K562 (cell line): ENCODE results near the gene TLR3. TPM values are rescaled to one million over a fixed set of nuclear protein-coding genes. Genes with fewer than 3 reads are reported as not detected.

Experiments used
- ATAC-seq: fragments of 200-7000 bp; cut with Tn5 transposase; 3 replicates; pipeline ENCODE4 v1.9.1; 2020; ENCODE audit warnings: moderate library complexity
- BruUV-seq: library from RNA; stranded (reverse); fragments of 400-500 nt; replicated peaks from 2 replicates; lab custom pipeline; 2021; lab: Mats Ljungman, UMichigan
- CTCF ChIA-PET: fragments of 300-600 bp; formaldehyde crosslinking; extraction: SDS; loops from one replicate; lab custom pipeline; 2021; ENCODE audit warnings: low intra/inter-chr PET ratio; lab: Yijun Ruan, JAX
- POLR2A ChIA-PET: fragments of 300-600, 350-650 bp; sonication (Branson Sonifier 250); formaldehyde crosslinking; extraction: SDS; loops from one replicate; lab custom pipeline; 2021; ENCODE audit warnings: antibody characterized with exemption, inconsistent platforms; lab: Yijun Ruan, JAX
- DNase-seq, 4 experiments: peaks; one replicate each; pipeline versions ENCODE4 v3.0.0 to v3.0.0-alpha.2; 2011 to 2018; ENCODE audit warnings: low spot score in 3 of 4, mixed read lengths in 3 of 4; ENCODE audit errors: extremely low read depth in 1 of 4
- FAIRE-seq: peaks from 2 replicates; lab custom pipeline; 2011; peaks lifted over from hg19 to GRCh38; lab: Jason Lieb, UNC
- H2AFZ ChIP-seq: 2 replicates; pipeline ENCODE4 v1.6.0; 2011; ENCODE audit warnings: low read depth, low read length, control low read depth, inconsistent platforms
- H3K27ac ChIP-seq: fragments of 200-600 bp; 3 replicates; pipeline ENCODE4 v1.8.0; 2011; ENCODE audit warnings: low read depth, mild to moderate bottlenecking, control low read depth, inconsistent platforms, low read length, moderate library complexity, mixed read lengths; ENCODE audit errors: extremely low read depth
- H3K27me3 ChIP-seq, 2 experiments: fragments of 300-600 bp in 1 of 2; 2 replicates in 1 of 2; 3 replicates in 1 of 2; pipeline versions ENCODE4 v1.6.0 to v1.8.0; 2011; ENCODE audit warnings: inconsistent platforms in 2 of 2, low read length in 2 of 2, mild to moderate bottlenecking in 1 of 2, mixed read lengths in 1 of 2, moderate library complexity in 1 of 2; ENCODE audit not compliant: control insufficient read depth in 2 of 2, insufficient read depth in 2 of 2
- H3K36me3 ChIP-seq: fragments of 300-600 bp; 3 replicates; pipeline ENCODE4 v1.8.0; 2011; ENCODE audit warnings: mild to moderate bottlenecking, low read length, inconsistent platforms; ENCODE audit not compliant: control insufficient read depth, insufficient read depth
- H3K4me1 ChIP-seq, 2 experiments: fragments of 200-600 bp in 1 of 2; replicated peaks in 1 of 2; 2 replicates in 1 of 2; 3 replicates in 1 of 2; pipeline versions ENCODE4 v1.5.1 to v1.8.0; 2011; ENCODE audit warnings: inconsistent platforms in 2 of 2, low read length in 2 of 2, mild to moderate bottlenecking in 1 of 2, mixed read lengths in 1 of 2, moderate library complexity in 1 of 2; ENCODE audit not compliant: control insufficient read depth in 2 of 2, insufficient read depth in 2 of 2
- H3K4me2 ChIP-seq: 2 replicates; pipeline ENCODE4 v1.6.1; 2011; ENCODE audit warnings: low read length, control low read depth, inconsistent platforms, mixed read lengths; ENCODE audit not compliant: insufficient read depth
- H3K4me3 ChIP-seq: fragments of 200-600 bp; sonication (generic), shearing (Covaris generic); 2 replicates; pipeline ENCODE4 v1.5.1; 2016; ENCODE audit warnings: control low read depth, inconsistent platforms
- H3K79me2 ChIP-seq: fragments of 200-600 bp; 3 replicates; pipeline ENCODE4 v1.8.0; 2011; ENCODE audit warnings: low read length, inconsistent platforms; ENCODE audit not compliant: control insufficient read depth, insufficient read depth
- H3K9ac ChIP-seq, 2 experiments: 2 replicates each; pipeline versions ENCODE4 v1.6.0 to v1.6.1; 2011; ENCODE audit warnings: low read depth in 2 of 2, low read length in 2 of 2, control low read depth in 1 of 2, inconsistent platforms in 1 of 2, mild to moderate bottlenecking in 1 of 2, mixed read lengths in 1 of 2; ENCODE audit not compliant: insufficient read depth in 1 of 2
- H3K9me1 ChIP-seq: one replicate; pipeline ENCODE4 v1.6.0; 2011; ENCODE audit warnings: inconsistent platforms, mild to moderate bottlenecking, low read length, moderate library complexity; ENCODE audit not compliant: control insufficient read depth, insufficient read depth
- H3K9me3 ChIP-seq: replicated peaks from 2 replicates; pipeline ENCODE4 v1.5.1; 2011; ENCODE audit warnings: low read depth, low read length, inconsistent platforms; ENCODE audit not compliant: control insufficient read depth, insufficient read depth
- H4K20me1 ChIP-seq: replicated peaks from 2 replicates; pipeline ENCODE4 v1.6.1; 2011; ENCODE audit warnings: low read length, inconsistent platforms, mixed read lengths; ENCODE audit not compliant: control insufficient read depth, insufficient read depth
- ADNP ChIP-seq: fragments of 200-800 bp; sonication (Bioruptor generic); IDR thresholded peaks from 2 replicates; pipeline ENCODE4 v1.6.1; 2016; ENCODE audit warnings: missing genetic modification characterization, missing compliant biosample characterization
- CBX3 ChIP-seq, 2 experiments: IDR thresholded peaks; 1 replicate in 1 of 2; 2 replicates in 1 of 2; pipeline ENCODE4 v1.6.1; 2012; ENCODE audit warnings: inconsistent platforms in 2 of 2, low read length in 2 of 2, borderline replicate concordance in 1 of 2, control low read depth in 1 of 2
- CTBP1 ChIP-seq: fragments of 450-650 bp; IDR thresholded peaks from 2 replicates; pipeline ENCODE4 v1.6.1; 2016; ENCODE audit warnings: borderline replicate concordance
- HDAC8 ChIP-seq: fragments of 450-650 bp; IDR thresholded peaks from 2 replicates; pipeline ENCODE4 v1.6.1; 2016; ENCODE audit warnings: mild to moderate bottlenecking, missing genetic modification characterization, moderate library complexity, missing compliant biosample characterization
- MIER1 ChIP-seq: fragments of 450-650 bp; IDR thresholded peaks from 2 replicates; pipeline ENCODE4 v1.6.1; 2016; ENCODE audit warnings: antibody characterized with exemption, mild to moderate bottlenecking, low read depth
- NFRKB ChIP-seq: fragments of 450-650 bp; IDR thresholded peaks from 2 replicates; pipeline ENCODE4 v1.6.1; 2016; ENCODE audit warnings: low read depth
- PHB ChIP-seq: fragments of 250-450 bp; sonication (Bioruptor Pico); IDR thresholded peaks from 2 replicates; pipeline ENCODE4 v1.5.0; 2021
- SNAPC5 ChIP-seq: fragments of 250-450 bp; sonication (Bioruptor Pico); IDR thresholded peaks from 2 replicates; pipeline ENCODE4 v1.8.0; 2021; ENCODE audit warnings: moderate library complexity, mild to moderate bottlenecking, inconsistent platforms
- ZFP30 ChIP-seq: fragments of 250-450 bp; sonication (Bioruptor Pico); IDR thresholded peaks from 2 replicates; pipeline ENCODE4 v1.8.0; 2022; ENCODE audit warnings: moderate library complexity, mild to moderate bottlenecking, inconsistent platforms, borderline replicate concordance
- ZNF212 ChIP-seq: fragments of 450-650 bp; formaldehyde crosslinking; IDR thresholded peaks from 2 replicates; pipeline ENCODE4 v1.4.0; 2020; ENCODE audit warnings: mild to moderate bottlenecking
- ZNF24 ChIP-seq: fragments of 450-650 bp; IDR thresholded peaks from 2 replicates; pipeline ENCODE4 v1.6.1; 2016
- ZNF282 ChIP-seq: sonication (generic); formaldehyde crosslinking; IDR thresholded peaks from 2 replicates; pipeline ENCODE4 v1.8.1; 2023; ENCODE audit warnings: missing genetic modification reagents
- ZNF41 ChIP-seq: fragments of 250-450 bp; sonication (Bioruptor Pico); conservative IDR thresholded peaks from 2 replicates; pipeline ENCODE4 v1.4.0; 2020; ENCODE audit warnings: mild to moderate bottlenecking
- ZNF707 ChIP-seq: fragments of 250-450 bp; sonication (Bioruptor Pico); conservative IDR thresholded peaks from 2 replicates; pipeline ENCODE4 v1.8.0; 2022; ENCODE audit warnings: inconsistent platforms, mild to moderate bottlenecking, moderate library complexity
- ZNF780A ChIP-seq: fragments of 250-450 bp; sonication (Bioruptor Pico); IDR thresholded peaks from 2 replicates; pipeline ENCODE4 v1.5.0; 2021; ENCODE audit warnings: mild to moderate bottlenecking
- WGBS: fragments of 100-300 bp; shearing (Covaris generic); methylation state at CpG from one replicate; pipeline ENCODE4 v1.1.6; 2016; ENCODE audit warnings: low coverage, mixed read lengths; ENCODE audit not compliant: insufficient coverage; ENCODE audit errors: missing lambda C conversion rate; 5-methylcytosine and 5-hydroxymethylcytosine counted together
- in situ Hi-C: fragments of 300-500 bp; cut with MboI; formaldehyde crosslinking; loops from 4 replicates; pipeline ENCODE4 v1.15.0; 2018; ENCODE audit warnings: inconsistent platforms, mixed read lengths
- intact Hi-C: fragments of 100-400 bp; cut with micrococcal nuclease; formaldehyde crosslinking; loops from 2 replicates; pipeline ENCODE4 v1.14.2; 2022
- polyA plus RNA-seq, 8 experiments: library from polyadenylated mRNA; depleted of rRNA in 4 of 8; stranded (reverse) in 5 of 8; unstranded in 3 of 8; fragments of >200 nt; fragmentation: Nextera tagmentation in 2 of 8; fragmentation: Illumina TruSeq in 1 of 8; extraction: Ambion mirVana in 2 of 8; extraction: Trizol in 1 of 8; gene quantifications; 2 replicates each; pipeline versions ENCODE4 v1.2.1 to v1.2.3, GENCODE V29; 2011 to 2014; ENCODE audit warnings: inconsistent platforms in 1 of 8, missing spikeins in 1 of 8
- total RNA-seq, 7 experiments: library from RNA; depleted of rRNA in 6 of 7; stranded (reverse); fragments of >200 nt in 6 of 7; fragmentation: Illumina TruSeq in 2 of 7; extraction: Trizol in 2 of 7; gene quantifications; 2 replicates each; pipeline versions ENCODE4 v1.2.1 to v1.2.3, GENCODE V29; 2011 to 2021; ENCODE audit warnings: low replicate concordance in 1 of 7
- TF ChIP-seq, protein P1 (sequence below), 2 experiments: IDR thresholded peaks; 2 replicates each; pipeline ENCODE4 v1.6.1; 2012; ENCODE audit warnings: improper control_type of control experiment in 2 of 2, low read depth in 2 of 2, low read length in 2 of 2, borderline replicate concordance in 1 of 2

Gene TLR3
- total and polyA plus RNA-seq, 9 of the 15 experiments (the other 6 are each of a cell fraction or from before 2014, with no cell fraction given) = 0.01 TPM; not detected in 8

GRCh38 chr4:186032259-186032658, 36.7 kb upstream of the TLR3 start:
- Histone ChIP-seq H4K20me1 (no peaks in the 10 kb centered on the region), H3K27me3 (peaks cover 2 to 14% of the 10 kb centered on the region in 2 experiments; a peak in 3 of 5 replicates), H3K27ac (no peak overlapping the region), H3K9me3 (no peaks in the 10 kb centered on the region; the same call in 1 of the 2 replicates), H3K36me3 (no peaks in the 10 kb centered on the region), H2AFZ (no peak overlapping the region), H3K9me1 (no peaks in the 10 kb centered on the region), H3K9ac (no peak overlapping the region), H3K4me3 (no peak overlapping the region), H3K79me2 (no peaks in the 10 kb centered on the region), H3K4me2 (no peak overlapping the region), H3K4me1 (no peaks in the 10 kb centered on the region)
- POLR2A ChIA-PET = no interaction called here
- DNase-seq = no peak
- CTCF ChIA-PET = no interaction called here
- in situ Hi-C loops = loop anchor here (25.0 kb wide), 1 partner anchor 995 kb away; no protein-coding TSS in a partner anchor
- intact Hi-C loops = no loop called here
- FAIRE-seq = no peak
- 0% methylated on average over 1 of the region's 1 CpG for WGBS
- no peak for TF ChIP-seq ADNP
- no peak for TF ChIP-seq SNAPC5 (CRISPR knock-in tag)
- TF ChIP-seq ZNF24 = no peak
- TF ChIP-seq ZNF282 (CRISPR knock-in tag) = no peak
- TF ChIP-seq ZNF41 (CRISPR knock-in tag) = no peak
- TF ChIP-seq PHB (CRISPR knock-in tag) = no peak
- TF ChIP-seq ZNF212 (CRISPR knock-in tag) = no peak
- no peak for TF ChIP-seq CBX3 (IDR thresholded peaks at IDR 0.05; ENCODE audit: borderline replicate concordance in 1 of 2, low read length in 2 of 2)
- TF ChIP-seq MIER1 = no peak
- TF ChIP-seq HDAC8 (tag) = no peak
- TF ChIP-seq NFRKB = no peak
- TF ChIP-seq CTBP1 = no peak
- TF ChIP-seq ZNF707 (CRISPR knock-in tag) = no peak
- TF ChIP-seq ZFP30 (CRISPR knock-in tag) = no peak
- TF ChIP-seq ZNF780A (CRISPR knock-in tag) = no peak
- TF ChIP-seq, protein P1, sequence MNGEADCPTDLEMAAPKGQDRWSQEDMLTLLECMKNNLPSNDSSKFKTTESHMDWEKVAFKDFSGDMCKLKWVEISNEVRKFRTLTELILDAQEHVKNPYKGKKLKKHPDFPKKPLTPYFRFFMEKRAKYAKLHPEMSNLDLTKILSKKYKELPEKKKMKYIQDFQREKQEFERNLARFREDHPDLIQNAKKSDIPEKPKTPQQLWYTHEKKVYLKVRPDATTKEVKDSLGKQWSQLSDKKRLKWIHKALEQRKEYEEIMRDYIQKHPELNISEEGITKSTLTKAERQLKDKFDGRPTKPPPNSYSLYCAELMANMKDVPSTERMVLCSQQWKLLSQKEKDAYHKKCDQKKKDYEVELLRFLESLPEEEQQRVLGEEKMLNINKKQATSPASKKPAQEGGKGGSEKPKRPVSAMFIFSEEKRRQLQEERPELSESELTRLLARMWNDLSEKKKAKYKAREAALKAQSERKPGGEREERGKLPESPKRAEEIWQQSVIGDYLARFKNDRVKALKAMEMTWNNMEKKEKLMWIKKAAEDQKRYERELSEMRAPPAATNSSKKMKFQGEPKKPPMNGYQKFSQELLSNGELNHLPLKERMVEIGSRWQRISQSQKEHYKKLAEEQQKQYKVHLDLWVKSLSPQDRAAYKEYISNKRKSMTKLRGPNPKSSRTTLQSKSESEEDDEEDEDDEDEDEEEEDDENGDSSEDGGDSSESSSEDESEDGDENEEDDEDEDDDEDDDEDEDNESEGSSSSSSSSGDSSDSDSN (IDR thresholded peaks at IDR 0.05; ENCODE audit: borderline replicate concordance in 1 of 2, low read depth in 2 of 2, low read length in 2 of 2) = no peak
- no TSS peak for BruUV-seq
- ATAC-seq = no peak
